Measurements from ENCODE around the gene NINJ2.
"Not testable (repeated sequence)": the region's sequence is repeated elsewhere in the genome, so short reads cannot be mapped to it uniquely, and the experiment has no call there.

The NINJ2 gene

GRCh38 chr12:643475-644302, 19.6 kb downstream of the NINJ2 start:
- peak overlapping the region; percentile 60 for H3K4me3 ChIP-seq (ENCODE audit: low read depth, low read length)
- no peak for TF ChIP-seq CTCF (IDR thresholded peaks at IDR 0.05; ENCODE audit: insufficient read depth, low read length, missing control alignments)
- no peak for DNase-seq (ENCODE audit: low read depth, low spot score)
- CTCF ChIA-PET, result interaction anchor here (0.6 to 1.8 kb wide), 4 partner anchors 8 to 150 kb away, joined by 3 to 5 read pairs (median 4); no protein-coding TSS in a partner anchor
- POLR2A ChIA-PET, result interaction anchor here (0.6 to 1.9 kb wide), 3 partner anchors 11 to 58 kb away, joined by 3 to 8 read pairs (median 3); no protein-coding TSS in a partner anchor

GRCh38 chr12:642633-643474, 20.4 kb downstream of the NINJ2 start:
- H3K4me3 ChIP-seq (ENCODE audit: low read depth, low read length), result peak overlapping the region; percentile 60
- POLR2A ChIA-PET, result interaction anchor here (0.5 to 1.9 kb wide), 5 partner anchors 11 to 113 kb away, joined by 3 to 8 read pairs (median 3); partner anchors contain the start of gene WNK1
- no peak for DNase-seq (ENCODE audit: low read depth, low spot score)
- TF ChIP-seq CTCF (IDR thresholded peaks at IDR 0.05; ENCODE audit: insufficient read depth, low read length, missing control alignments), result peak; percentile 44
- CTCF ChIA-PET, result interaction anchor here (0.6 to 1.8 kb wide), 3 partner anchors 9 to 151 kb away, joined by 3 to 5 read pairs (median 5); no protein-coding TSS in a partner anchor

- CTCF ChIA-PET; DNase-seq (ENCODE audit: low read depth, low spot score); H3K4me3 ChIP-seq (ENCODE audit: low read depth, low read length): not testable (repeated sequence)
- POLR2A ChIA-PET, result interaction anchor here (0.6 to 1.9 kb wide), 2 partner anchors 9 to 105 kb away, joined by 3 to 8 read pairs; no protein-coding TSS in a partner anchor
Observed at GRCh38 chr12:641321-641720, 21.9 kb downstream of the NINJ2 start.

GRCh38 chr12:640773-641172, 22.5 kb downstream of the NINJ2 start:
- DNase-seq (ENCODE audit: low read depth, low spot score), result no peak
- H3K4me3 ChIP-seq (ENCODE audit: low read depth, low read length), result no peak overlapping the region
- POLR2A ChIA-PET, result no interaction called here
- CTCF ChIA-PET, result no interaction called here
- TF ChIP-seq CTCF (IDR thresholded peaks at IDR 0.05; ENCODE audit: insufficient read depth, low read length, missing control alignments), result no peak

GRCh38 chr12:639988-640387, 23.3 kb downstream of the NINJ2 start:
- no peak for TF ChIP-seq CTCF (IDR thresholded peaks at IDR 0.05; ENCODE audit: insufficient read depth, low read length, missing control alignments)
- no peak for DNase-seq (ENCODE audit: low read depth, low spot score)
- no peak overlapping the region for H3K4me3 ChIP-seq (ENCODE audit: low read depth, low read length)
- CTCF ChIA-PET, result interaction anchor here (0.9 kb wide), 1 partner anchor 42 kb away, joined by 3 read pairs; no protein-coding TSS in a partner anchor
- POLR2A ChIA-PET, result no interaction called here

GRCh38 chr12:639566-639965, 23.7 kb downstream of the NINJ2 start:
- DNase-seq (ENCODE audit: low read depth, low spot score), result no peak
- CTCF ChIA-PET, result interaction anchor here (0.9 kb wide), 1 partner anchor 42 kb away, joined by 3 read pairs; no protein-coding TSS in a partner anchor
- POLR2A ChIA-PET, result no interaction called here
- TF ChIP-seq CTCF (IDR thresholded peaks at IDR 0.05; ENCODE audit: insufficient read depth, low read length, missing control alignments), result no peak
- no peak overlapping the region for H3K4me3 ChIP-seq (ENCODE audit: low read depth, low read length)

All from AG04449 (cell line).